Left hindlimb (tissue), 1 donor: Measurements from ENCODE around the gene PITX1.

Source experiments
- DNase-seq: peaks from one replicate; pipeline ENCODE4 v3.0.0-alpha.2; 2018

The PITX1 gene

GRCh38 chr5:135061001-135061400 is 27.0 kb upstream of the PITX1 start:
- DNase-seq, result peak; percentile 11

GRCh38 chr5:135060021-135060420 is 26.0 kb upstream of the PITX1 start:
- DNase-seq, result no peak

GRCh38 chr5:135059000-135059923 is 25.2 kb upstream of the PITX1 start:
- DNase-seq, result no peak

GRCh38 chr5:135058331-135058732 is 24.3 kb upstream of the PITX1 start:
- no peak for DNase-seq

- DNase-seq, result no peak
Measured at GRCh38 chr5:135057233-135057632, 23.2 kb upstream of the PITX1 start.

- no peak for DNase-seq
Measured at GRCh38 chr5:135056316-135057030, 22.4 kb upstream of the PITX1 start.

- no peak for DNase-seq
Measured at GRCh38 chr5:135055396-135055795, 21.4 kb upstream of the PITX1 start.

GRCh38 chr5:135054546-135054945 is 20.5 kb upstream of the PITX1 start:
- no peak for DNase-seq

- DNase-seq, result no peak
Measured at GRCh38 chr5:135053989-135054388, 20.0 kb upstream of the PITX1 start.

GRCh38 chr5:135053278-135053677 is 19.2 kb upstream of the PITX1 start:
- DNase-seq, result no peak

GRCh38 chr5:135052511-135053145 is 18.6 kb upstream of the PITX1 start:
- DNase-seq, result no peak

GRCh38 chr5:135051872-135052271 is 17.8 kb upstream of the PITX1 start:
- no peak for DNase-seq

GRCh38 chr5:135051399-135051798 is 17.4 kb upstream of the PITX1 start:
- DNase-seq, result no peak

GRCh38 chr5:135050244-135050767 is 16.3 kb upstream of the PITX1 start:
- DNase-seq, result no peak

- DNase-seq, result no peak
Measured at GRCh38 chr5:135048930-135049329, 14.9 kb upstream of the PITX1 start.

GRCh38 chr5:135048286-135048685 is 14.3 kb upstream of the PITX1 start:
- DNase-seq, result no peak

GRCh38 chr5:135047347-135047695 is 13.3 kb upstream of the PITX1 start:
- no peak for DNase-seq

GRCh38 chr5:135046661-135047346 is 12.8 kb upstream of the PITX1 start:
- DNase-seq, result no peak

- DNase-seq, result no peak
Measured at GRCh38 chr5:135045488-135045887, 11.5 kb upstream of the PITX1 start.

- DNase-seq, result no peak
Measured at GRCh38 chr5:135042595-135042994, 8.6 kb upstream of the PITX1 start.

GRCh38 chr5:135041726-135042125 is 7.7 kb upstream of the PITX1 start:
- DNase-seq, result no peak

GRCh38 chr5:135041145-135041587 is 7.1 kb upstream of the PITX1 start:
- no peak for DNase-seq
